A549 (cell line): Measurements from ENCODE around the gene BNIP1. TPM values are rescaled to one million over a fixed set of nuclear protein-coding genes. Genes with fewer than 3 reads are reported as not detected.

Experiments
- ATAC-seq, 2 experiments: fragments of 200-7000 bp in 1 of 2; fragments of >200 bp in 1 of 2; cut with Nextera tagmentation in 1 of 2; cut with Tn5 transposase in 1 of 2; 3 replicates each; pipeline versions ENCODE4 v1.8.0 to v1.9.1; 2018 to 2020; ENCODE audit warnings: mild to moderate bottlenecking in 1 of 2, moderate library complexity in 1 of 2
- CTCF ChIA-PET: fragments of 300-600 bp; sonication (Branson Sonifier 250); formaldehyde crosslinking; extraction: SDS; loops from one replicate; lab custom pipeline; 2021; ENCODE audit warnings: antibody characterized with exemption, inconsistent platforms; lab: Yijun Ruan, JAX
- POLR2A ChIA-PET: fragments of 350-600 bp; formaldehyde crosslinking; extraction: SDS; loops from one replicate; lab custom pipeline; 2021; ENCODE audit warnings: antibody characterized with exemption, inconsistent platforms; lab: Yijun Ruan, JAX
- DNase-seq, 2 experiments: peaks; one replicate each; pipeline versions ENCODE4 v3.0.0 to v3.0.0-alpha.2; 2011 to 2016; ENCODE audit warnings: low read depth in 1 of 2, low spot score in 1 of 2
- FAIRE-seq: peaks from 2 replicates; lab custom pipeline; 2011; peaks lifted over from hg19 to GRCh38; lab: Jason Lieb, UNC
- H3K27ac ChIP-seq, 2 experiments: fragments of >200 bp; sonication (Bioruptor Twin); formaldehyde crosslinking; 3 replicates each; pipeline ENCODE4 v1.5.1; 2016 to 2017
- H3K4me1 ChIP-seq: fragments of >200 bp; sonication (Bioruptor Twin); formaldehyde crosslinking; 3 replicates; pipeline ENCODE4 v1.6.1; 2016
- H3K4me2 ChIP-seq: fragments of >200 bp; sonication (Bioruptor Twin); formaldehyde crosslinking; 3 replicates; pipeline ENCODE4 v1.6.1; 2016
- H3K4me3 ChIP-seq: fragments of >200 bp; sonication (Bioruptor Twin); formaldehyde crosslinking; 3 replicates; pipeline ENCODE4 v1.5.1; 2016
- H3K9me3 ChIP-seq: fragments of >200 bp; sonication (Bioruptor Twin); formaldehyde crosslinking; 3 replicates; pipeline ENCODE4 v1.6.1; 2016
- ATOH8 ChIP-seq: fragments of 250-450 bp; sonication (Bioruptor Pico); IDR thresholded peaks from 2 replicates; pipeline ENCODE4 v1.5.0; 2020; ENCODE audit warnings: low read depth, mild to moderate bottlenecking, moderate library complexity
- CHD2 ChIP-seq: fragments of 150-350 bp; IDR thresholded peaks from 2 replicates; pipeline ENCODE4 v1.6.1; 2014; ENCODE audit warnings: low read length; ENCODE audit not compliant: partially characterized antibody
- EHF ChIP-seq: fragments of 250-450 bp; sonication (Bioruptor Pico); IDR thresholded peaks from 2 replicates; pipeline ENCODE4 v1.5.0; 2020; ENCODE audit warnings: mild to moderate bottlenecking
- FOSL2 ChIP-seq, 2 experiments: fragments of 450-650 bp in 1 of 2; fragments of >200 bp in 1 of 2; sonication (Bioruptor Twin) in 1 of 2; formaldehyde crosslinking; IDR thresholded peaks; 2 replicates each; pipeline versions ENCODE4 v1.5.0 to v1.6.1; 2016 to 2020; ENCODE audit warnings: mild to moderate bottlenecking in 1 of 2, moderate library complexity in 1 of 2
- GATA3 ChIP-seq: IDR thresholded peaks from 2 replicates; pipeline ENCODE4 v1.6.1; 2012; ENCODE audit warnings: borderline replicate concordance
- HMGXB4 ChIP-seq: fragments of 250-450 bp; sonication (Bioruptor Pico); IDR thresholded peaks from 2 replicates; pipeline ENCODE4 v1.5.0; 2021; ENCODE audit warnings: mild to moderate bottlenecking, moderate library complexity, borderline replicate concordance
- HOXB13 ChIP-seq: fragments of 250-450 bp; sonication (Bioruptor Pico); IDR thresholded peaks from 2 replicates; pipeline ENCODE4 v1.5.0; 2020; ENCODE audit warnings: low read depth, mild to moderate bottlenecking, moderate library complexity
- HOXB5 ChIP-seq: fragments of 250-450 bp; sonication (Bioruptor Pico); IDR thresholded peaks from 2 replicates; pipeline ENCODE4 v1.5.0; 2020; ENCODE audit warnings: mild to moderate bottlenecking, moderate library complexity
- JUNB ChIP-seq: fragments of >200 bp; sonication (Bioruptor Twin); formaldehyde crosslinking; IDR thresholded peaks from 2 replicates; pipeline ENCODE4 v1.6.1; 2016
- MAZ ChIP-seq: fragments of 150-350 bp; IDR thresholded peaks from 2 replicates; pipeline ENCODE4 v1.6.1; 2014; ENCODE audit warnings: antibody characterized with exemption, low read depth, low read length, borderline replicate concordance
- MYC ChIP-seq: IDR thresholded peaks from 2 replicates; pipeline ENCODE4 v1.6.1; 2012; ENCODE audit warnings: mild to moderate bottlenecking, inconsistent platforms, low read length, improper control_type of control experiment, borderline replicate concordance
- NPAS2 ChIP-seq: fragments of 250-450 bp; sonication (Bioruptor Pico); IDR thresholded peaks from 2 replicates; pipeline ENCODE4 v1.8.0; 2022; ENCODE audit warnings: mild to moderate bottlenecking, moderate library complexity, borderline replicate concordance
- POLR2A ChIP-seq: IDR thresholded peaks from 2 replicates; pipeline ENCODE4 v1.6.1; 2012; ENCODE audit warnings: mild to moderate bottlenecking, low read length
- POLR2AphosphoS2 ChIP-seq: conservative IDR thresholded peaks from 2 replicates; pipeline ENCODE4 v1.6.1; 2012; ENCODE audit warnings: low read length, improper control_type of control experiment, inconsistent platforms
- RAD21 ChIP-seq, 2 experiments: fragments of >200 bp in 1 of 2; sonication (Bioruptor Twin) in 1 of 2; formaldehyde crosslinking in 1 of 2; IDR thresholded peaks in 1 of 2; conservative IDR thresholded peaks in 1 of 2; 2 replicates in 1 of 2; 3 replicates in 1 of 2; pipeline ENCODE4 v1.6.1; 2012 to 2018; ENCODE audit warnings: inconsistent platforms in 1 of 2
- RARB ChIP-seq: fragments of 250-450 bp; sonication (Bioruptor Pico); IDR thresholded peaks from 2 replicates; pipeline ENCODE4 v1.8.0; 2021; ENCODE audit warnings: mild to moderate bottlenecking, moderate library complexity
- RCOR1 ChIP-seq: fragments of 150-350 bp; IDR thresholded peaks from 2 replicates; pipeline ENCODE4 v1.6.1; 2014; ENCODE audit warnings: antibody characterized with exemption, low read length, low read depth
- TFCP2L1 ChIP-seq: fragments of 250-450 bp; sonication (Bioruptor Pico); IDR thresholded peaks from 2 replicates; pipeline ENCODE4 v1.5.0; 2021; ENCODE audit warnings: mild to moderate bottlenecking
- ZC3H11A ChIP-seq: fragments of 450-650 bp; IDR thresholded peaks from 2 replicates; pipeline ENCODE4 v1.6.1; 2014; ENCODE audit warnings: antibody characterized with exemption, mild to moderate bottlenecking
- ZSCAN20 ChIP-seq: fragments of 250-450 bp; sonication (Bioruptor Pico); IDR thresholded peaks from 2 replicates; pipeline ENCODE4 v1.8.0; 2022; ENCODE audit warnings: mild to moderate bottlenecking, moderate library complexity
- WGBS: methylation state at CpG from one replicate; pipeline ENCODE4 v1.1.6; 2017; ENCODE audit errors: missing lambda C conversion rate; 5-methylcytosine and 5-hydroxymethylcytosine counted together
- polyA plus RNA-seq, 4 experiments: library from polyadenylated mRNA; depleted of rRNA in 3 of 4; stranded (reverse); fragments of >200 nt; fragmentation: RNase III in 1 of 4; extraction: RNeasy Plus Mini Kit Qiagen cat#74134 plus additional on column Dnase treatment in 1 of 4; gene quantifications; 2 replicates in 3 of 4; 3 replicates in 1 of 4; pipeline ENCODE4 v1.2.3, GENCODE V29; 2011 to 2017
- TF ChIP-seq, protein P1 (sequence below): IDR thresholded peaks from 2 replicates; pipeline ENCODE4 v1.6.1; 2012
- TF ChIP-seq, protein P2 (sequence below): fragments of 150-350 bp; IDR thresholded peaks from 2 replicates; pipeline ENCODE4 v1.6.1; 2014; ENCODE audit warnings: low read depth, mild to moderate bottlenecking, low read length
- TF ChIP-seq, protein P3 (sequence below): IDR thresholded peaks from 2 replicates; pipeline ENCODE4 v1.6.1; 2012; ENCODE audit warnings: low read depth, borderline replicate concordance

Gene BNIP1
- polyA plus RNA-seq, 2 of the 4 experiments (the other 2 are of a cell fraction): 15.8 to 26.7 TPM

- DNase-seq (no peak), ATAC-seq (no peak), FAIRE-seq (no peak)
- H3K4me3 ChIP-seq: no peak overlapping the region
- H3K9me3 ChIP-seq: no peaks in the 10 kb centered on the region
- TF ChIP-seq JUNB (no peak), HMGXB4 (CRISPR knock-in tag) (no peak), POLR2A (no peak), EHF (CRISPR knock-in tag) (no peak), HOXB13 (CRISPR knock-in tag) (no peak), TFCP2L1 (no peak)
- TF ChIP-seq, protein P1, sequence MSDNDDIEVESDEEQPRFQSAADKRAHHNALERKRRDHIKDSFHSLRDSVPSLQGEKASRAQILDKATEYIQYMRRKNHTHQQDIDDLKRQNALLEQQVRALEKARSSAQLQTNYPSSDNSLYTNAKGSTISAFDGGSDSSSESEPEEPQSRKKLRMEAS: no peak
- TF ChIP-seq, protein P2, sequence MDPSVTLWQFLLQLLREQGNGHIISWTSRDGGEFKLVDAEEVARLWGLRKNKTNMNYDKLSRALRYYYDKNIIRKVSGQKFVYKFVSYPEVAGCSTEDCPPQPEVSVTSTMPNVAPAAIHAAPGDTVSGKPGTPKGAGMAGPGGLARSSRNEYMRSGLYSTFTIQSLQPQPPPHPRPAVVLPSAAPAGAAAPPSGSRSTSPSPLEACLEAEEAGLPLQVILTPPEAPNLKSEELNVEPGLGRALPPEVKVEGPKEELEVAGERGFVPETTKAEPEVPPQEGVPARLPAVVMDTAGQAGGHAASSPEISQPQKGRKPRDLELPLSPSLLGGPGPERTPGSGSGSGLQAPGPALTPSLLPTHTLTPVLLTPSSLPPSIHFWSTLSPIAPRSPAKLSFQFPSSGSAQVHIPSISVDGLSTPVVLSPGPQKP: no peak
- WGBS: 47% methylated on average over 2 of the region's 2 CpGs
- no peak overlapping the region for H3K27ac ChIP-seq
- no peaks in the 10 kb centered on the region for H3K4me1 ChIP-seq
- ChIA-PET POLR2A (no interaction called here), CTCF (interaction anchor here (0.7 to 2.8 kb wide), 4 partner anchors 10 to 177 kb away, joined by 3 to 15 read pairs (median 4); partner anchors contain the start of gene BNIP1)
- H3K4me2 ChIP-seq: no peak overlapping the region
These were observed 11.6 kb downstream of the BNIP1 start for GRCh38 chr5:173155912-173156311.

DNA sequence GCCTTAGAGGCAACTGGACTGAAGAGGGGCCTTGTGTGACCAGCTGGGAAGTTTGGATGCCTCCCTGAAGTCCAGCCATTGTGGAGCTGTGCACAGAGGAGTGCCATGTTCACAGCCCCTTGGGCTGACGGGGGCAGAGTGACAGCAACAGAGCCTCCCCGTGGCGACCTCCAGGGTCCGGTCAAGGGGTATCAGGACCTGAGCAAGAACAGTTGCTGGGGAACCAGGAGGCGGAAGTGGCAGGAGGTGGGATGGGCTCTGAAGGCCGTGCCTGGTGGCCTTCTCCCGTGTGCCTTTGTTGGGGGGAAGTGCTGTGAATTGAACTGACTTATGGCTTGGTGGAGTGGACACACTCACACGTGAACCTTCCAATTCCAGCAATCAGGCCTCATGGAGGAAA, 14.0 kb downstream of the BNIP1 start:
- ATAC-seq: no peak
- no peak for FAIRE-seq
- 91% methylated on average over 6 of the region's 8 CpGs for WGBS
- Histone ChIP-seq H3K9me3 (no peaks in the 10 kb centered on the region), H3K27ac (no peak overlapping the region), H3K4me2 (no peak overlapping the region), H3K4me1 (no peaks in the 10 kb centered on the region), H3K4me3 (no peak overlapping the region)
- no peak for DNase-seq
- ChIA-PET CTCF (interaction anchor here (0.6 to 1.7 kb wide), 4 partner anchors 8 to 101 kb away, joined by 3 to 6 read pairs (median 3); partner anchors contain the start of gene BNIP1), POLR2A (interaction anchor here (0.6 kb wide), 1 partner anchor 86 kb away, joined by 6 read pairs; no protein-coding TSS in a partner anchor)
- TF ChIP-seq NPAS2 (CRISPR knock-in tag) (no peak), CHD2 (no peak), RARB (CRISPR knock-in tag) (no peak), MYC (no peak), POLR2AphosphoS2 (no peak), RCOR1 (no peak), RAD21 (conservative IDR thresholded peaks at IDR 0.05 in 1 of 2, IDR thresholded peaks at IDR 0.05 in 1 of 2) (no peak), ZC3H11A (no peak), FOSL2 (IDR thresholded peaks at IDR 0.05) (no peak), FOSL2 (CRISPR knock-in tag; IDR thresholded peaks at IDR 0.05) (no peak), HOXB5 (no peak), ZSCAN20 (CRISPR knock-in tag) (no peak), ATOH8 (CRISPR knock-in tag) (no peak), MAZ (no peak), GATA3 (no peak)
- TF ChIP-seq, protein P3, sequence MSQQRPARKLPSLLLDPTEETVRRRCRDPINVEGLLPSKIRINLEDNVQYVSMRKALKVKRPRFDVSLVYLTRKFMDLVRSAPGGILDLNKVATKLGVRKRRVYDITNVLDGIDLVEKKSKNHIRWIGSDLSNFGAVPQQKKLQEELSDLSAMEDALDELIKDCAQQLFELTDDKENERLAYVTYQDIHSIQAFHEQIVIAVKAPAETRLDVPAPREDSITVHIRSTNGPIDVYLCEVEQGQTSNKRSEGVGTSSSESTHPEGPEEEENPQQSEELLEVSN: no peak
